HTR-8/SVneo (cell line): Measurements from ENCODE around the gene PTBP2.

Experiments
- DNase-seq: peaks from one replicate; pipeline ENCODE4 v3.0.0; 2011; ENCODE audit warnings: low spot score, mixed read lengths; ENCODE audit not compliant: insufficient read length
- FAIRE-seq: peaks from 2 replicates; lab custom pipeline; 2011; peaks lifted over from hg19 to GRCh38; lab: Jason Lieb, UNC

The PTBP2 gene, protein sequence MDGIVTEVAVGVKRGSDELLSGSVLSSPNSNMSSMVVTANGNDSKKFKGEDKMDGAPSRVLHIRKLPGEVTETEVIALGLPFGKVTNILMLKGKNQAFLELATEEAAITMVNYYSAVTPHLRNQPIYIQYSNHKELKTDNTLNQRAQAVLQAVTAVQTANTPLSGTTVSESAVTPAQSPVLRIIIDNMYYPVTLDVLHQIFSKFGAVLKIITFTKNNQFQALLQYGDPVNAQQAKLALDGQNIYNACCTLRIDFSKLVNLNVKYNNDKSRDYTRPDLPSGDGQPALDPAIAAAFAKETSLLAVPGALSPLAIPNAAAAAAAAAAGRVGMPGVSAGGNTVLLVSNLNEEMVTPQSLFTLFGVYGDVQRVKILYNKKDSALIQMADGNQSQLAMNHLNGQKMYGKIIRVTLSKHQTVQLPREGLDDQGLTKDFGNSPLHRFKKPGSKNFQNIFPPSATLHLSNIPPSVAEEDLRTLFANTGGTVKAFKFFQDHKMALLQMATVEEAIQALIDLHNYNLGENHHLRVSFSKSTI

DNA sequence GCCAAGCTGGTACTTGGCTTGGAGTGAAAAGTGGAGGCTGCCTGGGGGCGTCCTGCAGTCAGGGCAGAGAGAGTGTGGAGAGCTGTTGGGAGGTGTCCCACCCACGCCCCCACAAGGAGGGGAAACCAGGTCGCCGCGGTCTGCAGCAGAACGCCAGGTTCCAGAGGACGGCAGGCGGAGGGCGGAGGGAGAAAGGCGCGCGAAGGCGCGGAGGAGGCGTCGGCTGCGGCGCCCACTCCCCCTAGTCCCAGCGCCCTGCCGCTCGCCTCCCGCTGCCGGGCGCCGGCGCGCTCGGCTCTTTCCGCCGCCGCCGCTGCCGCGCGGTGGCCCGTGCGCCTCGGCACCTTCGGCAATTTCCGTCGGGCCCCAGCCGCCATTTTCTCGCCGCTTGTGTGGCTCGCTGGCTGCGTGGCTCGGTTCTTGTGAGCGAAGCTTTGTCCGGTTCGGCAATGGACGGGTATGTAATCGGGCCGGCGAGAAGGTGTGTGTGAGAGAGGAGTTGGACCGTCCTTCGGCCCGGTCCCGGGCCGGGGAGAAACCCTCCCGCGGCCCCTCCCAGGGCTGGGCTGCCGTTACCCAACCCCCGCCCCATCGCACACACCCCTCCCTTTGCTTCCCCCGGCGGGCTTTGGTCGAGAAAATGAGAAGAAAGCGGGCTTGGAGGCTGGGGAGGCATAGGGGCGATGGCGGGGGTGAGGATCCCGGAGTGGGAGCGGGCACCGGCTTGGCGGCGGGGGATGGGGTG, at the start of gene PTBP2:
TSS of gene PTBP2 (plus strand) at position 369 of the 745 bp plus-strand sequence. CDS start at position 450, 81 bp downstream.
- DNase-seq (peak; percentile 72), FAIRE-seq (peak; percentile 72)

DNA sequence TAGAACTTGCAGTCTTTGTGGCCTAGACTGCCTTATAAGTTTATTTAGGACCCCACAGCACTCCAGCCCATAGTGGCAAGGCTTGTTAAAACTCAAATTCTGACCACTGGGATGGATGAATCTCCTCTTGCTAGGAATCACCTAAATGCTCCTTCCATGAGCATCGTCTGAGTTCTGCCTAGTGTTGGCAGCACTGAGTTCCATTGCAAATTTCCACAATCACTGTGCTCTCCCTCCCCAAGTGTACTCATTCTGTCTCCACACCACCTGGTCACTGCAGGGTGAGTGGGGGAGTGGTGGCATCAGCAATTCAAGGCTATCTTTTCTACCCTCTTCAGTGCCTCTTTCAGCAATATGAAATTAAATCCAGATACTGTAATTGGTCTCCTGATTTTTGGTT, 46.7 kb upstream of the PTBP2 start:
- FAIRE-seq = no peak

DNA sequence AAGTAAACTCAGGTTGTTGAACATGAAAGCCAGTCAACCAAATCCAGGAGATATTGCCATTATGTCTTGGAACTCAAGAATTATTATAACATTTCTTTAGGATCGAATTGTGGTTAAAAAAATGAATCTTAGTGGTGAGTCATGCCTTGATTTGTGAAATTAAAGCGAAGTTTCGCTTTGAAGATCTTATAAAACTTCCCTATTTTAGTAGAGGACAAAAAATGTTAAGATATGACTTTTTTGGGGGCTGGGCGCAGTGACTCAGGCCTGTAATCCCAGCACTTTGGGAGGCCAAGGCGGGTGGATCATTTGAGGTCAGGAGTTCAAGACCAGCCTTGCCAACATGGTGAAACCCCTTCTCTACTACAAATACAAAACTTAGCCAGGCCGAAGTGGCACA, 39.5 kb upstream of the PTBP2 start:
- no peak for DNase-seq
- no peak for FAIRE-seq

More for the DNA sequence above, 46.7 kb upstream of the PTBP2 start:
- DNase-seq = no peak

DNA sequence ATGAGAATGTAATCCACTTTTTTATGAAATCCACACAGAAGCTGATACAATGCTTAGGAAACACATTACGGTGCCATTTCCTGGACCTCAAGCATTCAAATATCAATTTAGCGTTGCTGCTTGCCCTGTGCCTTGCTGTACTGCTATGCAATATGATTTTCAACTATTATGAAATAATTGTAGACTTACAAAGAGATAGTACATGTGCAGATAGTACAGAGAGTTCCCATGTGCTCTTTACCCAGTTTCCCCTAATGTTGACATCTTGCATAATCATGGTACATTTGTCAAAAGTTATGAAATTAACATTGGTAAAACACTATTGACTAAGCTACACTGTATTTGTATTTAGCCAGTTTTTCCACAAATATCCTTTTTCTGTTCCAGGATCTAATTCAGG, 37.7 kb upstream of the PTBP2 start:
- DNase-seq (no peak), FAIRE-seq (no peak)

DNA sequence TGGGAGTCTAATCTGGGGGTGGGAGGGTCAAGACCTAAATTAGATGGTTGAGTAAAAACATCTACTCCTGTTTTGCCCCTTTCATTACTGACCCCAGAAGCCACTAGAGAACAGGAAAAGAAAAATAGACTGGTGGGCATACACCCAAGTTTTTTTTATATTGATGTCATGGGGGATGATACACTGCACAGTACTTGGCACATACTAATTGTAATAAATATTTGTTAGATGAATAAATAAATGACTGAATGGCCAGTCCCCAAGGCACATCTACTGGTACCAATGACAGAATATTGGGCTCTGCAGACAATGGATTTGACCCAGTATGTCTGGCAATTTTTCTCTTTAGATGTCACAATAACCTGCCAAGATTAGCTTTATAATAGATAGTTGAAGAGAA, 36.8 kb upstream of the PTBP2 start:
- DNase-seq (no peak), FAIRE-seq (no peak)

DNA sequence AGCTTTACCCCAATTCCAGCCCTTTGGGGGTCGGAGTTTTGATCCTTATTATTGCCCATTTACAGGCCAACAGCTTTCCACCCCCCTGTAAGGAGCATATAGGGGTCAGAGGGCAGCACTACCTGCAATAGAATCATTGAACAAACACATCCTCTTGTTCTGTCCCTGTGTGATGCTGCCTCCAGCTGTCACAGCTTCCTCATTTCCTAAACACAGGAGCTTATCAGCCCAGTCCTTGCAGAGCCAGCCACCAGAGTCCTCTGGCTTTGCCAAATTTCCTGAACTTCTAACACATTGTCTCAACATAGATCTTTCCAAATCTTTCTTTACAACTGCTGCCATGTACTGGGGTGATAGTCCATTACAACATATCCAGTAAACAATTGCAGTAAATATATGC, 32.8 kb upstream of the PTBP2 start:
- FAIRE-seq (no peak), DNase-seq (no peak)

DNA sequence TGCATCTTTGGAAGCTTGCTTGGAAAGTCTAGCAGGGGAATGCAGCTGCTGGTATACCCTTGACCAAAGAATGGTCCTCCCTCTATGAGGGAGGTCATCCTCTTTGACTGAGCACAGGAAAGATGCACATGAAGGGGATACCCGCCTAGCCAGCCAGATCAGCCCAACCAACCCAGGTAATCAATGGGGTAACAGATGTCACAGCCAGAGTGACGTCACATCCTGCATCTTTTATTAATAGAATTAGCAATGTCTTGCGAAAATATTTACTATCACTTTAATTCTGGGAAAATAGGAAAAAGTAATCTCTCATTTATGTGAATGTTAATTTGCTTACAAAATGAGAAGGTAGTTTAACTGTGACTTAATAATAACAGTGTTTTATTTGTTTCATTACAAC, 25.6 kb upstream of the PTBP2 start:
- FAIRE-seq (no peak), DNase-seq (no peak)

DNA sequence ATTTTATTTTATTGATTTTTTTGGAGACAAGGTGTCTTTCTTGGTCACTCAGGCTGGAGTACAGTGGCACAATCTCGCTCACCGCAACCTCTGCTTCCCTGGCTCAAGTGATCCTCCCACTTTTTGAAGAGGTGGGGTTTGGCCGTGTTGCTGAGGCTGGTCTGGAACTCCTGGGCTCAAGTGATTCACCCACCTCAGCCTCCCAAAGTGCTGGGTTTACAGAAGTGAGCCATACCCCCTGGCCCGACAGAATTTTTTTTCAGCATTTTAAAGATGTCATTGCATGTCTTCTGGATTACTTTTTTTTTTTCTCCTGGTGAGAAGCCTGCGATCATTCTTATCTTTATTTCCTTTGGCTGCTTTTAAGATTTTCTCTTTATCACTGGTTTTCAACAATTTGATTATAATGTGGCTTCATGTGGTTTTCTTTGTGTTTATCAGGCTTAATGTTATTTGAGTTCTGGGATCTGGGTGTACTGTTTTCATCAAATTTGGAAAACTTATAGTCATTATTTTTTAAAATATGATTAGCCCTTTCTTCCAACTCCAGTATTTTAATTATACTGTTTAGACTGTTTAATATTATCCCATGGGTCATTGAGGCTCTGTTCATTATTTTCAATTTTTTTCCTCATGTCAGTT, 23.1 kb upstream of the PTBP2 start:
- DNase-seq (no peak), FAIRE-seq (no peak)

DNA sequence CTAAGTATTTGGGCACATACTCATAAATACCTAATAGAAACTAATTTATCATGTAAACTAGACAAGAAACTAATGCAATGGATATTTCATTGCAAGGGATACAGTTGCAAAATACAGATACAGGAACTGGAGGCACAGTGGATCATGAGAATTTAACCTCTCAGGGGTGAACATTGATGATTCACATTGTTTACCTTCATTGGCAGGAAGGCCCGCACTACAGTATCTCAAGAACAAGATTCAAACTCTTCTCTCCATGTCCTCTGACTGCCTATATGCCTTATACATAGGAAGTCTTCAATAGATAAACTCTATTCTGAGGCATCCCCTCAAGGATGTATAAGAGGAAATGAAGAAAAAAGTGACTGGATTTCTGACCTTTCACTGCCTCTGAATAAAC, 18.4 kb upstream of the PTBP2 start:
- no peak for FAIRE-seq
- no peak for DNase-seq

DNA sequence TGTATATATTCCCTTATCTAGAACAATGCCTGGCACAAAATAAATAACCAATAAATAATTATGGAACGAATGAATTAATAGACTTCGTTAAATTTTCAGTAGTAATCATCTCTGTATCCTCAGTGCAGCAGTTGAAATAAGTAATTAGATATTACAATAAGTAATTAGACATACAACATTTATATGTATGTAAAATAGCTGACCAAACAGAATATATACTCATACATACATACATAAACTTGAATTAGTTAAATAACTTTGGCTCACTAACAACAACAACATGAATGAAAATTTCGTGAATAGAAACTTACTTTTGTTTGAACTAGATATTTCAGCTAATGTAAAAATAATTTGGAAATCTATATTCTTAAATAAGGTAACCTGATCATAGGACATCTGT, 14.6 kb upstream of the PTBP2 start:
- FAIRE-seq (no peak), DNase-seq (no peak)

DNA sequence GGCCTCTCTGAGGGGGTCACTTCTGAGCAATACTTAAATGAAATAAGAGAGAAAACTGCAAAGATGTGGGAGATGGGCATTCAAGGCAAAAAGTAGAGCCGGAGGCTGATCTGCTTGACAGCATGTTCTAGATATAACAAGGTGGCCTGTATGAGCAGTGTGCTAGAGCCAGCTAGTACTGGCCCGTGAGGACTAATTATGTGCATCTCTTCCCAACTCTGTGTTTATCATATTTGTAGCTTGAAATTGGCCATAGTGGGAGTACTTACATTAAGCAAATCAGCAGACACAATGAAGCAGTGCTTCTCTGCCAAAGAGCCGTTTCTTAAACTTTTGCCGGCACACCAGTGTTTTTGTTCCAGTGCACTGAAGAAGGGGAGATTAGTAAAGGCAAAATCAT, 13.1 kb upstream of the PTBP2 start:
- DNase-seq = no peak
- FAIRE-seq = no peak

DNA sequence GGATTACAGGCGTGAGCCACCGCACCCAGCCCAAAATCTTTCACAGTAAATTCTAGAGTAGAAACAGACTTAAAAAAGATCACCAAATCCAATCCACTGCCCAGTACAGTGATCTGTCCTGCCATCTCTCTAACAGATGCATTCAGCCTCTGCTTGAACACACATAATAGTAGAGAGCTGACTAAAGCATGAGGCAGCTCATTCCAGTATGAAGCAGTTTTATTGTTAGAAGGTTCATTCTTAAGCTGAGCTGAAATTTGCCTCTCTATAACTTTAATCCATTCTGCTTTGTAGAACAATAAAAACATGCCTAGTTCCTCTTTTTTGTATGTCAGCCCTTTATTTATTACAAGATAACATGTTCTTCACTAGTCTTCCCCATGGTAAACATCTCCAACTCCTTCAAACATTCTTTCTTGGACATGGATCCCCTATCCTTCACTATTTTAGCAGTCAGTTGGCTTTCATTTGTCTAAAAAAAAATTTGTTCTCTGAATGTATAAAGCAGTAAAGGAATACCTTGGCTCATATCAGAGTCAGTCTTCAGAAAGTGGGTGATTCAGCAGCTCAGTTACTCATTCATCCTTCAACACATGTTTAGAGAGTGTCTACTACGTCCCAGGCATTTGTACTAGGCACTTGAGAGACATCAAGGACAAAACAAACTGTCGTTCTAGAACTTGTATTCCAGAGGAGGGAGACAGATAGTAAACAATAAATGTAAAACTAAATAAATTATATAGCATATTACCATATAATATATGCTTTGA, 10.7 kb upstream of the PTBP2 start:
- FAIRE-seq = no peak

DNA sequence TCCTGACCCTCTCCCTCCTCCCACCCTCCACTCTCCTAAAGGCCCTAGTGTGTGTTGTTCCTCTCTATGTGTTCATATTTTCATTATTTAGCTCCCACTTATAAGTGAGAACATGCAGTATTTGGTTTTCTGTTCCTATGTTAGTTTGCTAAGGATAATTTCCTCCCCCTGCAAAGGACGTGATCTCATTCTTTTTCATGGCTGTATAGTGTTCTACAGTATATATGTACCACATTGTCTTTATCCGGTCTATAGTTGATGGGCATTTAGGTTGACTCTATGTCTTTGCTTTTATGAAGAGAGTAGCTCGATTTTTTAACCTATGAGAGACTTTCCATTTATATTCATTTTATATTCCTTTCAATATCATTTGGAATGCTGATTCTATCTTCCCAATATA, 7.9 kb upstream of the PTBP2 start:
- no peak for FAIRE-seq
- no peak for DNase-seq

More for the DNA sequence above, 10.7 kb upstream of the PTBP2 start:
- DNase-seq = no peak

DNA sequence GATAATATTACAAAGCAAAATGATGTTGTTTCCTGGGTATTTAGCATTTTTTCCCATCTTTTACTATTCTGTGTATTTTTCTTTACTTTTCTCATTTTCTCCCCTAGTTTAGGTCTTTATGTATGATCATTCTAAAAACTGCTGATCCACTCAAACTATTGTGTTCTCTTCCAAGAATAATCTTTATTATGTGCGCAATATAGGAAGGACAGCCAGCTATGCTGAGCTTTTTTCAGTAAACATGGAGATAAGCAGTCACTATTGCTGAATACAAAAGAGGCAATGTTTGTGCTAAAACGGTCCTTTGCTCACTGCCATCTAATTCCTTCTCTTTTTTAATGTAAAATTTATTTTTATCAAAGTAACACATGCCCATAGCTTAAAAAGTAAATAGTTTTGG, 6.7 kb upstream of the PTBP2 start:
- no peak for FAIRE-seq
- DNase-seq = no peak

DNA sequence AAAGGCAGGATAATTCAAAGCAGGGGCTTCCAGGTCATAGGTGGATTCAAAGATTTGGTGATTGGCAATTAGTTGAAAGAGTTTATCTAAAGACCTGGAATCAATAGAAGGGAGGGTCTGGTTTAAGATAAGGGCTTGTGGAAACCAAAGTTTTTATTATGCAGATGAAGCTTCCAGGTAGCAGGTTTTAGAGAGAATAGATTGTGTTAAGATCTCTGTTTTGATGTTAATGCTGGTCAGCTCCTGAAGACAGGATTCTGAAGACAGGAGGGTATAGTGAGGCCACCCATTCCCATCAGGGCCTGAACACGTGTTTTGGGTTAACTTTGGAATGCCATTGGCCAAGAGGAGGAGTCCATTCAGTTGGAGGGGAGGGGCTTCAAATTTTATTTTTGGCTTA, 6.1 kb upstream of the PTBP2 start:
- no peak for DNase-seq

DNA sequence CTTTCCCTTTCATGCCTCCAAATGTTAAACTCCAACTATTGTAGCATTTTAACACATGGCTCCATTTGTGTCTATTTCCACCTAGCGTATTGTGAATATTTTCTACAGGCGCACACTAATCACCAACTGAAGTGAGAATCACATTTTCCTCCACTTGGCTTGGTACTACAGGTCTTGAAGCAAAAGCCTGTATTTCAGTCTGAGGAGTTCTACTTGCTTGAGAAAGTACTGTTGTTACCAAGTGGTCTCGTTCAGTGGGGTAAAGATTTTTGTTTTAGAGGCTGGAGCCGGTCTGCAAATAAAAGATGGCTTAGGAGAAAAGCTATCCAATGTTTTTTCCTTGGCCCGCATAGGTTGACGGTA, 550 bp upstream of the PTBP2 start:
- DNase-seq = no peak
- no peak for FAIRE-seq

More for the DNA sequence above, 6.1 kb upstream of the PTBP2 start:
- no peak for FAIRE-seq

DNA sequence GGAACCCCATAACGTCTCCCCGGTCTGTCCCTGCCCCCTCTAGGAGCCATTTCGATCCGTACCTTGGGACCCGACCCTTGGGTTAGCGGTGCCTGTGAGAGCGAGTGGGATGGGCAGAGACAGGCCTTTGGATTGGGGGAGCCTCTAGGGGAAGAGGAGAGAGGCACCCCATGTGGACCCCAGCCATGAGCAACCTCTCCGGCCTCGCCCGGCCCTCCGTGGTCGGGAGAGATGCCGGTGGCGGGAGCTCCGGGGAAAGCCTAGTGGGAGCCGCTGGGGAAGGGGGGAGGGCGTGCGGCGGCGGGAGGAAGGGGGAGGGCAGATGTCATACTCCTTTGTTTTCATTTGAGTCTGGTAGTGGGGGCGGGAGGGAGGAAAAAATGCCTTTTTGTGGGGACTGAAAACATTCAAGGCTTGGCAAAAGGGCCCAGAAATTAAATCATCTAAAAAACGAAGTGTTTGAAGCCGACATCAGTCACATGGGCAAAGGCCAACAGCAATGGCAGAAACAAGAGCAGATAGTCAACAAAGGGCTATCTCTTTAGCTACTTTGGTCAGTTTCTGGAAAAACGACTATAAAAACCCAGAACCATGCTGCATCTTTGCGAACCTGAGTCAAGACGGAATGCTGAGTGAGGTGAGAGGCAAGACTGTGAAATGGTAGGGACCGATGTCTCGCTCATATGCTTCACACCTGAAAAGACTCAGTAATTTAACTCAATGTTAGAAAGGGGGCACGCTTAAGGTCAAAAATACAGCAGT, 758 bp downstream of the PTBP2 start:
- peak; percentile 26 for DNase-seq
- FAIRE-seq = no peak

DNA sequence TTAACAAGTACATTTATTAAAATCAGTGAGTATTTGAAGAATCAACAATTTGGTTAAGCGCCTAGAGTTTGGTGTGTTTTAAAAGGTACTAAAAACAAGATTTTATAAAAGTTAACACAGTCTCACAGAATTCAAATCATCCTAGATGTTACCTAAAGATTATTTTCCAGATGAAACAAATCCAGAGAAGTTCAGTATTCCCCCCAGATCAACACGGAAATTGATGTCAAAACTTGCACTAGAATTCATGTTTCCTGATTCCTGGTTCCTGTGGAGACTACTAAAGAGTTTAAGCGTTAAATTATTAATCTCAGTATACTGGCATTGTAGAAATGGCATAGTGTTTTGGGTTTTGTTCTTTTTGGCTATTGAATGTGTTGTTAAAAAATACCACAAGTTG, 1.4 kb downstream of the PTBP2 start:
- DNase-seq = no peak
- no peak for FAIRE-seq

DNA sequence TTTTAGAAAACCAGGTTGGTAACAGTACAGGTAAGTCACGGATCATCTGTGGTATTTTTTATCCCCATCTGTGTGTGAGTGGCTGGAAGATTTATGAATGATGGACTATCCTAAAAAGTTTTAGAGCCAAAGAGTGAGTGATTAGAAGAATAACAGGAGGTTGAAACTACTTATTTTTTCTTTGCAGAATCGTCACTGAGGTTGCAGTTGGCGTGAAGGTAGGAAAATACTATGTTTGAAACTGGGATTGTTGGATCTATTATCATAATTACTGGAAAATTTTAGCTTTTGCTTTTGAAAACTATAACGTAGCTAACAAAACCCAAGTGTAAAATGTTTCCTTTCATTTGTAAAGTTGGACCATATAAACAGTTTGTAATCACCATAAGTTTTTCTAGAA, 1.8 kb downstream of the PTBP2 start:
- FAIRE-seq (no peak), DNase-seq (no peak)
